Uterus (tissue), 4 donors: ENCODE results near the gene SNTG2. TPM values are rescaled to one million over a fixed set of nuclear protein-coding genes. Genes with fewer than 3 reads are reported as not detected.
A peak's percentile ranks its signal among the peaks of the same experiment; 100 is the strongest.

ENCODE experiments used
- DNase-seq, 2 donors: peaks; one replicate each; pipeline ENCODE4 v3.0.0-alpha.2; 2019 to 2020
- H3K27ac ChIP-seq, 2 donors: fragments of 200-600 bp; sonication (generic); 1 replicate in 1 of 2; 2 replicates in 1 of 2; pipeline ENCODE4 v1.5.1; 2016 to 2018
- H3K27me3 ChIP-seq, 2 donors: fragments of 200-600 bp; sonication (generic); one replicate each; pipeline ENCODE4 v1.5.1; 2018 to 2019; ENCODE audit warnings: control low read depth in 1 of 2
- H3K36me3 ChIP-seq, 2 donors: fragments of 200-600 bp; sonication (generic); one replicate each; pipeline ENCODE4 v1.5.1; 2019; ENCODE audit warnings: control low read depth in 1 of 2
- H3K4me1 ChIP-seq, 2 donors: fragments of 200-600 bp; sonication (generic); one replicate each; pipeline ENCODE4 v1.5.1; 2018 to 2019; ENCODE audit warnings: control low read depth in 1 of 2
- H3K4me3 ChIP-seq, 2 donors: fragments of 200-600 bp; sonication (generic); 1 replicate in 1 of 2; 2 replicates in 1 of 2; pipeline ENCODE4 v1.5.1; 2018 to 2019; ENCODE audit warnings: mild to moderate bottlenecking in 1 of 2
- H3K9me3 ChIP-seq, 2 donors: fragments of 200-600 bp; sonication (generic); one replicate each; pipeline ENCODE4 v1.5.1; 2019; ENCODE audit warnings: control low read depth in 1 of 2
- CTCF ChIP-seq, 4 experiments: fragments of 200-600 bp in 2 of 4; fragments of 450-650 bp in 2 of 4; sonication (generic) in 2 of 4; IDR thresholded peaks; one replicate each; pipeline ENCODE4 v1.5.1; 2016 to 2019; ENCODE audit warnings: antibody characterized with exemption in 4 of 4, mild to moderate bottlenecking in 2 of 4, moderate library complexity in 1 of 4
- POLR2A ChIP-seq, 2 donors: fragments of 450-650 bp; IDR thresholded peaks; one replicate each; pipeline ENCODE4 v1.6.1; 2016; ENCODE audit warnings: antibody characterized with exemption in 2 of 2, mild to moderate bottlenecking in 1 of 2, moderate library complexity in 1 of 2
- intact Hi-C: fragments of 100-400 bp; cut with DNase I; formaldehyde crosslinking; loops from one replicate; pipeline ENCODE4 v1.15.1; 2023; ENCODE audit warnings: low total_unique reads
- total RNA-seq, 4 donors: library from RNA; depleted of rRNA in 3 of 4; stranded (reverse); fragments of >200 nt in 3 of 4; gene quantifications; one replicate each; pipeline versions ENCODE4 v1.1.0 to v1.2.4, GENCODE V29; 2014 to 2023
- donor health status: DM: yes; HTN: yes; CAD: no.

SNTG2 gene
- total RNA-seq, 4 donors from 2014 or later: 3.2 to 46.2 (median 31.4) TPM

- no peak for DNase-seq
- no peak for TF ChIP-seq POLR2A (IDR thresholded peaks at IDR 0.05)
- TF ChIP-seq CTCF (IDR thresholded peaks at IDR 0.05): no peak
- H3K9me3 ChIP-seq: no peaks in the 10 kb centered on the region
- H3K4me3 ChIP-seq: no peak overlapping the region
- no peak overlapping the region for H3K27ac ChIP-seq
- H3K4me1 ChIP-seq: peaks cover 0 to 19% of the 10 kb centered on the region in 2 donors
- H3K36me3 ChIP-seq: no peaks in the 10 kb centered on the region
- intact Hi-C loops: no loop called here
- H3K27me3 ChIP-seq: peaks cover 0 to 16% of the 10 kb centered on the region in 2 donors
Observed at GRCh38 chr2:953408-953807, 2.8 kb downstream of the SNTG2 start.

- H3K4me3 ChIP-seq: no peak overlapping the region
- TF ChIP-seq POLR2A (IDR thresholded peaks at IDR 0.05): no peak
- peak in 3 of 4 experiments; percentile 11 to 37 (median 19) for TF ChIP-seq CTCF (IDR thresholded peaks at IDR 0.05)
- H3K27ac ChIP-seq: no peak overlapping the region
- H3K9me3 ChIP-seq: no peaks in the 10 kb centered on the region
- intact Hi-C loops: no loop called here
- no peaks in the 10 kb centered on the region for H3K36me3 ChIP-seq
- DNase-seq: no peak
- H3K27me3 ChIP-seq: peaks cover 0 to 10% of the 10 kb centered on the region in 2 donors
- H3K4me1 ChIP-seq: peaks cover 0 to 19% of the 10 kb centered on the region in 2 donors
Observed at GRCh38 chr2:953975-954686, 3.5 kb downstream of the SNTG2 start.

- intact Hi-C loops: no loop called here
- TF ChIP-seq POLR2A (IDR thresholded peaks at IDR 0.05) (no peak), CTCF (IDR thresholded peaks at IDR 0.05) (no peak)
Observed at GRCh38 chr2:954687-955000, 4.0 kb downstream of the SNTG2 start.

GRCh38 chr2:955829-956731 is 5.4 kb downstream of the SNTG2 start:
- Histone ChIP-seq H3K27ac (no peak overlapping the region), H3K36me3 (no peaks in the 10 kb centered on the region), H3K4me1 (peaks cover 0 to 3% of the 10 kb centered on the region in 2 donors), H3K4me3 (no peak overlapping the region), H3K9me3 (no peaks in the 10 kb centered on the region), H3K27me3 (no peaks in the 10 kb centered on the region)
- TF ChIP-seq POLR2A (IDR thresholded peaks at IDR 0.05) (no peak), CTCF (IDR thresholded peaks at IDR 0.05) (no peak)
- intact Hi-C loops: no loop called here
- DNase-seq: no peak

More at GRCh38 chr2:954687-955000, 4.0 kb downstream of the SNTG2 start:
- no peaks in the 10 kb centered on the region for H3K9me3 ChIP-seq
- H3K4me1 ChIP-seq: peaks cover 0 to 17% of the 10 kb centered on the region in 2 donors
- H3K27ac ChIP-seq: no peak overlapping the region
- H3K4me3 ChIP-seq: no peak overlapping the region
- H3K27me3 ChIP-seq: peaks cover 0 to 5% of the 10 kb centered on the region in 2 donors
- no peak for DNase-seq
- no peaks in the 10 kb centered on the region for H3K36me3 ChIP-seq

- H3K27ac ChIP-seq: no peak overlapping the region
- H3K36me3 ChIP-seq: no peaks in the 10 kb centered on the region
- H3K4me3 ChIP-seq: no peak overlapping the region
- no peaks in the 10 kb centered on the region for H3K9me3 ChIP-seq
- no peak for TF ChIP-seq POLR2A (IDR thresholded peaks at IDR 0.05)
- no peak for TF ChIP-seq CTCF (IDR thresholded peaks at IDR 0.05)
- no peaks in the 10 kb centered on the region for H3K27me3 ChIP-seq
- no peak for DNase-seq
- no peaks in the 10 kb centered on the region for H3K4me1 ChIP-seq
- intact Hi-C loops: no loop called here
Observed at GRCh38 chr2:959457-959856, 8.8 kb downstream of the SNTG2 start.
